ENCODE measurements around the gene EXPH5.

Gene EXPH5

GRCh38 chr11:108587109-108587508, 6.5 kb downstream of the EXPH5 start (continued):
- TF ChIP-seq ZNF114 (tag by site-specific recombination; IDR thresholded peaks at IDR 0.05) (no peak), PRDM6 (tag by site-specific recombination; IDR thresholded peaks at IDR 0.05) (no peak), ZNF391 (tag by site-specific recombination; IDR thresholded peaks at IDR 0.05; ENCODE audit: borderline replicate concordance, low read depth) (no peak), ZBTB8A (tag by site-specific recombination; IDR thresholded peaks at IDR 0.05) (no peak)

- ChIA-PET CTCF (no interaction called here), POLR2A (no interaction called here)
- Histone ChIP-seq H3K36me3 (ENCODE audit: control insufficient read depth in 2 of 2, insufficient read depth in 1 of 2, low read length in 2 of 2) (no peaks in the 10 kb centered on the region), H3K9me3 (ENCODE audit: control insufficient read depth, insufficient read depth, low read depth, low read length) (no peaks in the 10 kb centered on the region), H3K4me3 (ENCODE audit: low read depth, low read length) (no peak overlapping the region), H3K4me1 (ENCODE audit: control insufficient read depth, insufficient read depth, low read length) (no peaks in the 10 kb centered on the region), H3K27ac (ENCODE audit: extremely low read depth, low read depth, low read length) (no peak overlapping the region)
- TF ChIP-seq ZNF555 (tag by site-specific recombination; conservative IDR thresholded peaks at IDR 0.05) (no peak), ZNF311 (tag by site-specific recombination; IDR thresholded peaks at IDR 0.05; ENCODE audit: borderline replicate concordance) (no peak), ZNF155 (tag by site-specific recombination; IDR thresholded peaks at IDR 0.05) (no peak), PRDM6 (tag by site-specific recombination; IDR thresholded peaks at IDR 0.05) (no peak), ZNF138 (tag by site-specific recombination; IDR thresholded peaks at IDR 0.05; ENCODE audit: borderline replicate concordance) (no peak), ZNF223 (tag by site-specific recombination; IDR thresholded peaks at IDR 0.05) (no peak), ZNF639 (tag by site-specific recombination; IDR thresholded peaks at IDR 0.05) (no peak), ZNF768 (tag by site-specific recombination; IDR thresholded peaks at IDR 0.05) (no peak), ZBTB20 (tag by site-specific recombination; IDR thresholded peaks at IDR 0.05) (no peak), ZNF704 (tag by site-specific recombination; IDR thresholded peaks at IDR 0.05) (no peak), ZNF121 (tag by site-specific recombination; IDR thresholded peaks at IDR 0.05) (no peak), ZNF837 (tag by site-specific recombination; IDR thresholded peaks at IDR 0.05) (no peak), ZNF248 (tag by site-specific recombination; IDR thresholded peaks at IDR 0.05) (no peak), ZNF404 (tag by site-specific recombination; IDR thresholded peaks at IDR 0.05) (no peak), ZNF518A (tag by site-specific recombination; conservative IDR thresholded peaks at IDR 0.05; ENCODE audit: low read depth) (no peak), AEBP2 (tag by site-specific recombination; IDR thresholded peaks at IDR 0.05; ENCODE audit: borderline replicate concordance) (no peak), ZNF354C (tag by site-specific recombination; IDR thresholded peaks at IDR 0.05; ENCODE audit: borderline replicate concordance, low read depth) (no peak), MEIS1 (CRISPR knock-in tag; IDR thresholded peaks at IDR 0.05; ENCODE audit: borderline replicate concordance) (no peak), ZNF544 (tag by site-specific recombination; IDR thresholded peaks at IDR 0.05) (no peak), ZNF488 (tag by site-specific recombination; IDR thresholded peaks at IDR 0.05) (no peak)
Measured at GRCh38 chr11:108586600-108586999, 7.0 kb downstream of the EXPH5 start.
